Heart right ventricle (tissue), 16 donors: ENCODE measurements around the gene TTLL4. TPM values are rescaled to one million over a fixed set of nuclear protein-coding genes. Genes with fewer than 3 reads are reported as not detected.

Source experiments
- ATAC-seq, 8 donors: fragments of 200-7000 bp; cut with Tn5 transposase; one replicate each; pipeline ENCODE4 v1.9.1; 2020; ENCODE audit warnings: mild to moderate bottlenecking in 8 of 8, moderate library complexity in 8 of 8, moderate number of reproducible peaks in 1 of 8
- DNase-seq, 2 donors: peaks; one replicate each; pipeline ENCODE4 v3.0.0-alpha.2; 2020
- H3K27ac ChIP-seq, 10 donors: fragments of 200-600 bp; sonication (generic) in 2 of 10; one replicate each; pipeline versions ENCODE4 v1.5.0 to v1.8.0; 2020 to 2022; ENCODE audit warnings: mild to moderate bottlenecking in 3 of 10
- H3K27me3 ChIP-seq, 7 donors: fragments of 200-600 bp; one replicate each; pipeline ENCODE4 v1.8.0; 2021 to 2022; ENCODE audit warnings: mild to moderate bottlenecking in 2 of 7
- H3K36me3 ChIP-seq, 9 donors: fragments of 200-600 bp; sonication (generic) in 1 of 9; one replicate each; pipeline versions ENCODE4 v1.5.0 to v1.8.0; 2020 to 2022; ENCODE audit warnings: mild to moderate bottlenecking in 2 of 9
- H3K4me1 ChIP-seq, 9 donors: fragments of 200-600 bp; sonication (generic) in 1 of 9; one replicate each; pipeline versions ENCODE4 v1.5.0 to v1.8.0; 2020 to 2022; ENCODE audit warnings: mild to moderate bottlenecking in 4 of 9
- H3K4me3 ChIP-seq, 10 donors: fragments of 200-600 bp; sonication (generic) in 2 of 10; one replicate each; pipeline versions ENCODE4 v1.5.0 to v1.8.0; 2020 to 2022; ENCODE audit warnings: mild to moderate bottlenecking in 7 of 10, moderate library complexity in 2 of 10
- H3K9me3 ChIP-seq, 11 donors: fragments of 200-600 bp in 10 of 11; sonication (generic) in 2 of 11; one replicate each; pipeline versions ENCODE4 v1.5.0 to v1.8.0; 2013 to 2022; ENCODE audit warnings: mild to moderate bottlenecking in 2 of 11, control low read depth in 1 of 11, moderate library complexity in 1 of 11
- CTCF ChIP-seq, 9 donors: fragments of 200-600 bp; sonication (generic) in 2 of 9; IDR thresholded peaks; one replicate each; pipeline versions ENCODE4 v1.5.0 to v1.8.0; 2021 to 2022; ENCODE audit warnings: antibody characterized with exemption in 9 of 9, mild to moderate bottlenecking in 5 of 9, moderate library complexity in 1 of 9
- WGBS, 2 donors: extraction: QIAGEN DNeasy Blood & Tissue Kit; methylation state at CpG; one replicate each; pipeline ENCODE4 v1.1.7; 2013; ENCODE audit warnings: inconsistent platforms in 1 of 2; 5-methylcytosine and 5-hydroxymethylcytosine counted together
- intact Hi-C, 10 donors: fragments of 100-400 bp; cut with DNase I; formaldehyde crosslinking; loops; one replicate each; pipeline versions ENCODE4 v1.11.1 to v1.14.2; 2022
- polyA plus RNA-seq, 2 donors: library from polyadenylated mRNA; stranded (reverse); fragments of 200-250 nt; gene quantifications; one replicate each; pipeline ENCODE4 v1.2.3, GENCODE V29; 2013
- total RNA-seq, 10 donors: library from RNA; stranded (reverse); fragmentation: NEBNext Ultra II Directional in 3 of 10; extraction: Animal tissue kit (Norgen Biotek cat#: 25700) in 3 of 10; gene quantifications; one replicate each; pipeline versions ENCODE4 v1.2.1 to v1.2.4, GENCODE V29; 2021 to 2023
- donor health status: Arrhythmogenic right ventricular cardiomyopathy.
- donor health status: ischemic (EF 13 %, LVEDD 7.1; RV severe dilation, severe dysfunction).
- donor health status: healthy with polysubstance abuse.
- donor health status: DM: no; HTN: yes; CAD: no.
- donor health status: DM: no; HTN: no; CAD: no.
- donor health status: ischemic (EF 25% LVEDD 6.9; RV normal size, moderate dysfunction).
- donor health status: ischemic (EF 25% LVEDD 5.7; RV mildly dilated, moderate dysfunction).
- donor health status: healthy.
- donor health status: DM: yes; HTN: yes; CAD: no.
- donor health status: Ischemic cardiomyopathy.
- donor health status: ischemic (EF 35%, LVEDD 5.7; RV mildly dilated, moderate dysfunction).
- donor health status: nonischemic (EF 11% LVEDD 7.7; RV severe dilation, severe dysfunction).
- donor health status: DM: yes; HTN: yes; CAD: no.
- donor health status: PGD.
- donor health status: ischemic (EF 29% LVEDD 5.4; RV normal size, mild dysfunction).
- donor health status: nonischemic (EF 23%, LVEDD 6.1; RV moderate dilation, normal function).

The TTLL4 gene
- total and polyA plus RNA-seq, 12 donors = 4.3 to 10.3 (median 6.6) TPM

- no peaks in the 10 kb centered on the region for H3K27me3 ChIP-seq
- H3K9me3 ChIP-seq = no peaks in the 10 kb centered on the region
- TF ChIP-seq CTCF (IDR thresholded peaks at IDR 0.05) = no peak
- intact Hi-C loops = no loop called here
- H3K27ac ChIP-seq = no peak overlapping the region
- ATAC-seq (no peak), DNase-seq (no peak)
- WGBS, 2 donors = 87 to 90% methylated on average over 3 of the region's 3 CpGs
- H3K4me1 ChIP-seq = peaks cover 0 to 11% (median 0%) of the 10 kb centered on the region in 9 donors
- H3K4me3 ChIP-seq = no peak overlapping the region
- peaks cover 0 to 92% (median 31%) of the 10 kb centered on the region in 9 donors for H3K36me3 ChIP-seq
Measured at GRCh38 chr2:218694405-218695145, 16.1 kb upstream of the TTLL4 start.

GRCh38 chr2:218698885-218699284 lies 11.8 kb upstream of the TTLL4 start:
- H3K9me3 ChIP-seq = no peaks in the 10 kb centered on the region
- H3K27ac ChIP-seq = no peak overlapping the region
- intact Hi-C loops = no loop called here
- TF ChIP-seq CTCF (IDR thresholded peaks at IDR 0.05) = no peak
- no peaks in the 10 kb centered on the region for H3K27me3 ChIP-seq
- H3K36me3 ChIP-seq = peaks cover 0 to 61% (median 4%) of the 10 kb centered on the region in 9 donors
- no peaks in the 10 kb centered on the region for H3K4me1 ChIP-seq
- 96 to 97% methylated on average over 8 of the region's 8 CpGs for WGBS, 2 donors
- ATAC-seq (peak in 1 of 8 donors; percentile 30), DNase-seq (no peak)
- H3K4me3 ChIP-seq = no peak overlapping the region

GRCh38 chr2:218701806-218702205 lies 8.8 kb upstream of the TTLL4 start:
- ATAC-seq (peak in 1 of 8 donors; percentile 41), DNase-seq (no peak)
- 86 to 96% methylated on average over 2 of the region's 2 CpGs for WGBS, 2 donors
- Histone ChIP-seq H3K27me3 (no peaks in the 10 kb centered on the region), H3K4me3 (no peak overlapping the region), H3K36me3 (peaks cover 0 to 38% (median 0%) of the 10 kb centered on the region in 9 donors), H3K4me1 (no peaks in the 10 kb centered on the region), H3K9me3 (no peaks in the 10 kb centered on the region), H3K27ac (no peak overlapping the region)
- intact Hi-C loops = no loop called here
- TF ChIP-seq CTCF (IDR thresholded peaks at IDR 0.05) = no peak

- Histone ChIP-seq H3K27ac (no peak overlapping the region), H3K4me3 (no peak overlapping the region), H3K9me3 (no peaks in the 10 kb centered on the region), H3K36me3 (peaks cover 0 to 31% (median 0%) of the 10 kb centered on the region in 9 donors), H3K4me1 (no peaks in the 10 kb centered on the region), H3K27me3 (no peaks in the 10 kb centered on the region)
- ATAC-seq (no peak), DNase-seq (no peak)
- intact Hi-C loops = no loop called here
- WGBS, 2 donors = 74 to 80% methylated on average over 4 of the region's 4 CpGs
- TF ChIP-seq CTCF (IDR thresholded peaks at IDR 0.05) = no peak
Measured at GRCh38 chr2:218703341-218703740, 7.3 kb upstream of the TTLL4 start.
